ENCODE results near the gene BATF3. TPM values are rescaled to one million over a fixed set of nuclear protein-coding genes. Genes with fewer than 3 reads are reported as not detected.

Gene BATF3
- polyA plus RNA-seq, 2 of the 4 experiments (the other 2 are of a cell fraction), result 6.4 to 8.9 TPM

- ChIA-PET POLR2A (no interaction called here), CTCF (interaction anchor here (2.1 to 5.8 kb wide), 2 partner anchors 15 to 173 kb away, joined by 10 to 46 read pairs; no protein-coding TSS in a partner anchor)
- DNase-seq (ENCODE audit: low read depth in 1 of 2, low spot score in 1 of 2), result no peak
- Histone ChIP-seq H3K4me3 (no peak overlapping the region), H3K4me2 (no peak overlapping the region), H3K27ac (no peak overlapping the region), H3K9me3 (no peaks in the 10 kb centered on the region), H3K4me1 (no peaks in the 10 kb centered on the region)
- WGBS (ENCODE audit: missing lambda C conversion rate), result 59% methylated on average over 3 of the region's 3 CpGs
- ATAC-seq, result no peak
- no peak for FAIRE-seq
- TF ChIP-seq ZFP36 (IDR thresholded peaks at IDR 0.05; ENCODE audit: borderline replicate concordance, partially characterized antibody), result no peak
- no peak for TF ChIP-seq EHF (CRISPR knock-in tag; IDR thresholded peaks at IDR 0.05)
- no peak for TF ChIP-seq ZC3H11A (IDR thresholded peaks at IDR 0.05)
Observed at GRCh38 chr1:212650228-212650627, 49.4 kb downstream of the BATF3 start.

DNA sequence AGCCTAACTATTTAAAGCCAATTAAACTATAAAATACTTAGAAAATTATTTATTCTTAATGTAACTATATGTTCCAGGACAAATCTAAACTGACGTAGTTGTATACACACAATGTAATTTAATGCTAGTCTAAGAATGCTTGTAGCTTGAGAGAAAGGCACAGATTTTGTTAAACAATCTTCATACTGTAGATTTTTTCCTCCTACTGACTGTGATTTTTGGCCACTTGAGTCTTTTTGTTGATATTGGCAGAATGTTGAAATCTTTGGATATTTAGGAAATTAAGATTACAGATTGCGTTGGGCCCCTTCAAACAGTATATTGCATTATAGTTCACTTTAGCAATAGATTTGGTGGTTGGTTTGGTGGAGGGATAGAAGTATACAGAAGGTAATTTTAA lies 50.6 kb downstream of the BATF3 start:
- H3K4me3 ChIP-seq, result no peak overlapping the region
- no peak overlapping the region for H3K27ac ChIP-seq
- no peaks in the 10 kb centered on the region for H3K9me3 ChIP-seq
- CTCF ChIA-PET, result interaction anchor here (1.7 to 5.8 kb wide), 4 partner anchors 10 to 193 kb away, joined by 3 to 46 read pairs (median 8); no protein-coding TSS in a partner anchor
- TF ChIP-seq KDM5A (IDR thresholded peaks at IDR 0.05), result no peak
- 93% methylated on average over 2 of the region's 2 CpGs for WGBS (ENCODE audit: missing lambda C conversion rate)
- H3K4me1 ChIP-seq, result no peaks in the 10 kb centered on the region
- DNase-seq (ENCODE audit: low read depth in 1 of 2, low spot score in 1 of 2), result no peak
- no peak for ATAC-seq
- H3K4me2 ChIP-seq, result no peak overlapping the region
- POLR2A ChIA-PET, result no interaction called here
- no peak for FAIRE-seq

- TF ChIP-seq TFCP2L1 (CRISPR knock-in tag; IDR thresholded peaks at IDR 0.05), result no peak
- no peak for TF ChIP-seq SREBF2 (IDR thresholded peaks at IDR 0.05)
- TF ChIP-seq KDM5A (IDR thresholded peaks at IDR 0.05), result no peak
- no peak for TF ChIP-seq FOSL2 (IDR thresholded peaks at IDR 0.05)
- no peak for TF ChIP-seq FOSL2 (CRISPR knock-in tag; IDR thresholded peaks at IDR 0.05)
- no peak for TF ChIP-seq ATOH8 (CRISPR knock-in tag; IDR thresholded peaks at IDR 0.05; ENCODE audit: low read depth)
- no peak for TF ChIP-seq JUN (IDR thresholded peaks at IDR 0.05)
- TF ChIP-seq CEBPB (IDR thresholded peaks at IDR 0.05), result no peak
- TF ChIP-seq HEYL (CRISPR knock-in tag; IDR thresholded peaks at IDR 0.05), result no peak
- no peak for TF ChIP-seq HOXB5 (CRISPR knock-in tag; IDR thresholded peaks at IDR 0.05)
- TF ChIP-seq NFE2L2 (conservative IDR thresholded peaks at IDR 0.05; ENCODE audit: low read length), result no peak
- no peak for TF ChIP-seq MYC (IDR thresholded peaks at IDR 0.05; ENCODE audit: borderline replicate concordance, low read length)
- TF ChIP-seq, protein P1, sequence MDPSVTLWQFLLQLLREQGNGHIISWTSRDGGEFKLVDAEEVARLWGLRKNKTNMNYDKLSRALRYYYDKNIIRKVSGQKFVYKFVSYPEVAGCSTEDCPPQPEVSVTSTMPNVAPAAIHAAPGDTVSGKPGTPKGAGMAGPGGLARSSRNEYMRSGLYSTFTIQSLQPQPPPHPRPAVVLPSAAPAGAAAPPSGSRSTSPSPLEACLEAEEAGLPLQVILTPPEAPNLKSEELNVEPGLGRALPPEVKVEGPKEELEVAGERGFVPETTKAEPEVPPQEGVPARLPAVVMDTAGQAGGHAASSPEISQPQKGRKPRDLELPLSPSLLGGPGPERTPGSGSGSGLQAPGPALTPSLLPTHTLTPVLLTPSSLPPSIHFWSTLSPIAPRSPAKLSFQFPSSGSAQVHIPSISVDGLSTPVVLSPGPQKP (IDR thresholded peaks at IDR 0.05; ENCODE audit: low read depth, low read length), result no peak
- TF ChIP-seq ZNF302 (CRISPR knock-in tag; IDR thresholded peaks at IDR 0.05), result no peak
- no peak for TF ChIP-seq EP300 (IDR thresholded peaks at IDR 0.05)
- no peak for TF ChIP-seq MAFK (IDR thresholded peaks at IDR 0.05; ENCODE audit: partially characterized antibody)
- no peak for TF ChIP-seq RAD21 (conservative IDR thresholded peaks at IDR 0.05 in 1 of 2, IDR thresholded peaks at IDR 0.05 in 1 of 2)
- no peak for TF ChIP-seq CTCF (IDR thresholded peaks at IDR 0.05)
- no peak for TF ChIP-seq NR3C1 (IDR thresholded peaks at IDR 0.05)
- TF ChIP-seq RARB (CRISPR knock-in tag; IDR thresholded peaks at IDR 0.05), result no peak
- H3K4me2 ChIP-seq, result no peak overlapping the region
- CTCF ChIA-PET, result interaction anchor here (1.5 to 5.8 kb wide), 4 partner anchors 10 to 193 kb away, joined by 3 to 46 read pairs (median 6); no protein-coding TSS in a partner anchor
- no peak for FAIRE-seq
- no peak overlapping the region for H3K27ac ChIP-seq
- no peak overlapping the region for H3K4me3 ChIP-seq
- H3K4me1 ChIP-seq, result no peaks in the 10 kb centered on the region
- H3K9me3 ChIP-seq, result no peaks in the 10 kb centered on the region
- POLR2A ChIA-PET, result no interaction called here
- no peak for DNase-seq (ENCODE audit: low read depth in 1 of 2, low spot score in 1 of 2)
- ATAC-seq, result no peak
- 59% methylated on average over 3 of the region's 3 CpGs for WGBS (ENCODE audit: missing lambda C conversion rate)
Observed at GRCh38 chr1:212648431-212648830, 51.2 kb downstream of the BATF3 start.
